Parathyroid adenoma (tissue), 2 donors: ENCODE data around the gene GOLGA6D.
"Not testable (repeated sequence)": the region's sequence is repeated elsewhere in the genome, so short reads cannot be mapped to it uniquely, and the experiment has no call there.

Source experiments
- H2AFZ ChIP-seq: fragments of 300-600 bp; sonication (generic); one replicate; pipeline ENCODE4 v1.7.0; 2017; ENCODE audit warnings: antibody characterized with exemption, mild to moderate bottlenecking
- H3K27ac ChIP-seq: fragments of 300-600 bp; sonication (generic); one replicate; pipeline ENCODE4 v1.7.0; 2017
- H3K27me3 ChIP-seq: fragments of 300-600 bp; sonication (generic); one replicate; pipeline ENCODE4 v1.7.0; 2017; ENCODE audit warnings: low read length; ENCODE audit not compliant: control insufficient read depth, insufficient read depth
- H3K36me3 ChIP-seq: fragments of 300-600 bp; sonication (generic); one replicate; pipeline ENCODE4 v1.7.0; 2017; ENCODE audit warnings: low read length; ENCODE audit not compliant: control insufficient read depth, insufficient read depth
- H3K4me1 ChIP-seq: fragments of 300-600 bp; sonication (generic); one replicate; pipeline ENCODE4 v1.7.0; 2017; ENCODE audit warnings: control low read depth
- H3K4me2 ChIP-seq: fragments of 300-600 bp; sonication (generic); one replicate; pipeline ENCODE4 v1.7.0; 2017; ENCODE audit warnings: low read length
- H3K4me3 ChIP-seq: fragments of 300-600 bp; sonication (generic); one replicate; pipeline ENCODE4 v1.7.0; 2017; ENCODE audit warnings: low read depth, low read length
- H3K79me2 ChIP-seq: fragments of 300-600 bp; sonication (generic); one replicate; pipeline ENCODE4 v1.7.0; 2017; ENCODE audit warnings: control low read depth
- H3K9ac ChIP-seq: fragments of 300-600 bp; sonication (generic); one replicate; pipeline ENCODE4 v1.7.0; 2017; ENCODE audit warnings: mild to moderate bottlenecking
- H3K9me3 ChIP-seq: fragments of 300-600 bp; sonication (generic); one replicate; pipeline ENCODE4 v1.7.0; 2017; ENCODE audit warnings: low read length; ENCODE audit not compliant: control insufficient read depth
- CTCF ChIP-seq: fragments of 300-600 bp; sonication (generic); IDR thresholded peaks from one replicate; pipeline ENCODE4 v1.7.0; 2017; ENCODE audit warnings: antibody characterized with exemption, mild to moderate bottlenecking
- donor health status: primary hyperparathyroidism.

GOLGA6D gene

GRCh38 chr15:75274509-75275107 lies 8.0 kb upstream of the GOLGA6D start:
- not testable (repeated sequence) for H3K4me1 ChIP-seq, H3K36me3 ChIP-seq, H3K4me2 ChIP-seq, H2AFZ ChIP-seq, H3K9me3 ChIP-seq, H3K4me3 ChIP-seq, H3K27me3 ChIP-seq, H3K27ac ChIP-seq, H3K79me2 ChIP-seq, H3K9ac ChIP-seq
- TF ChIP-seq CTCF, result peak; percentile 61

GRCh38 chr15:75275617-75276016 lies 7.0 kb upstream of the GOLGA6D start:
- H3K27ac ChIP-seq, result not testable (repeated sequence)

GRCh38 chr15:75278497-75278896 lies 4.1 kb upstream of the GOLGA6D start:
- not testable (repeated sequence) for H3K9me3 ChIP-seq, H3K9ac ChIP-seq, H3K79me2 ChIP-seq, H3K4me2 ChIP-seq, H2AFZ ChIP-seq, H3K36me3 ChIP-seq, H3K4me3 ChIP-seq, H3K27me3 ChIP-seq, H3K27ac ChIP-seq, H3K4me1 ChIP-seq

More at GRCh38 chr15:75275617-75276016, 7.0 kb upstream of the GOLGA6D start:
- H3K27me3 ChIP-seq, H2AFZ ChIP-seq, H3K4me3 ChIP-seq, H3K79me2 ChIP-seq, H3K36me3 ChIP-seq, H3K9me3 ChIP-seq, H3K4me2 ChIP-seq, H3K4me1 ChIP-seq, H3K9ac ChIP-seq: not testable (repeated sequence)

- not testable (repeated sequence) for H3K4me2 ChIP-seq, H3K4me1 ChIP-seq, H3K9ac ChIP-seq, H3K36me3 ChIP-seq, H2AFZ ChIP-seq, H3K9me3 ChIP-seq, H3K79me2 ChIP-seq, H3K4me3 ChIP-seq, H3K27me3 ChIP-seq, H3K27ac ChIP-seq
Measured at GRCh38 chr15:75284152-75284551, 1.5 kb downstream of the GOLGA6D start.

GRCh38 chr15:75293660-75294059 lies 11.0 kb downstream of the GOLGA6D start:
- H3K9ac ChIP-seq, result not testable (repeated sequence)

GRCh38 chr15:75298541-75299310 lies 16.1 kb downstream of the GOLGA6D start:
- not testable (repeated sequence) for H3K27ac ChIP-seq, H3K79me2 ChIP-seq, H3K36me3 ChIP-seq, H3K4me3 ChIP-seq, H2AFZ ChIP-seq, H3K4me1 ChIP-seq, H3K4me2 ChIP-seq, H3K27me3 ChIP-seq, H3K9ac ChIP-seq, H3K9me3 ChIP-seq

More at GRCh38 chr15:75293660-75294059, 11.0 kb downstream of the GOLGA6D start:
- H2AFZ ChIP-seq, H3K79me2 ChIP-seq, H3K27ac ChIP-seq, H3K4me2 ChIP-seq, H3K9me3 ChIP-seq, H3K36me3 ChIP-seq, H3K27me3 ChIP-seq, H3K4me3 ChIP-seq, H3K4me1 ChIP-seq: not testable (repeated sequence)

- H3K36me3 ChIP-seq, H3K4me2 ChIP-seq, H3K79me2 ChIP-seq, H3K27me3 ChIP-seq, H3K9me3 ChIP-seq, H2AFZ ChIP-seq, H3K9ac ChIP-seq, H3K4me3 ChIP-seq, H3K4me1 ChIP-seq, H3K27ac ChIP-seq: not testable (repeated sequence)
- TF ChIP-seq CTCF, result peak; percentile 48
Measured at GRCh38 chr15:75299311-75299688, 16.7 kb downstream of the GOLGA6D start.

- H3K9ac ChIP-seq, H3K9me3 ChIP-seq, H3K36me3 ChIP-seq, H3K27ac ChIP-seq, H2AFZ ChIP-seq, H3K4me1 ChIP-seq, H3K4me2 ChIP-seq, H3K27me3 ChIP-seq, H3K4me3 ChIP-seq, H3K79me2 ChIP-seq: not testable (repeated sequence)
Measured at GRCh38 chr15:75300026-75300425, 17.4 kb downstream of the GOLGA6D start.
